Stromal cell of bone marrow (primary cell): ENCODE measurements around the gene NRP1.
A peak's percentile ranks its signal among the peaks of the same experiment; 100 is the strongest.

Source experiments
- DNase-seq: peaks from one replicate; pipeline ENCODE4 v3.0.0-alpha.2; 2012; ENCODE audit warnings: low read depth

Gene NRP1

DNA sequence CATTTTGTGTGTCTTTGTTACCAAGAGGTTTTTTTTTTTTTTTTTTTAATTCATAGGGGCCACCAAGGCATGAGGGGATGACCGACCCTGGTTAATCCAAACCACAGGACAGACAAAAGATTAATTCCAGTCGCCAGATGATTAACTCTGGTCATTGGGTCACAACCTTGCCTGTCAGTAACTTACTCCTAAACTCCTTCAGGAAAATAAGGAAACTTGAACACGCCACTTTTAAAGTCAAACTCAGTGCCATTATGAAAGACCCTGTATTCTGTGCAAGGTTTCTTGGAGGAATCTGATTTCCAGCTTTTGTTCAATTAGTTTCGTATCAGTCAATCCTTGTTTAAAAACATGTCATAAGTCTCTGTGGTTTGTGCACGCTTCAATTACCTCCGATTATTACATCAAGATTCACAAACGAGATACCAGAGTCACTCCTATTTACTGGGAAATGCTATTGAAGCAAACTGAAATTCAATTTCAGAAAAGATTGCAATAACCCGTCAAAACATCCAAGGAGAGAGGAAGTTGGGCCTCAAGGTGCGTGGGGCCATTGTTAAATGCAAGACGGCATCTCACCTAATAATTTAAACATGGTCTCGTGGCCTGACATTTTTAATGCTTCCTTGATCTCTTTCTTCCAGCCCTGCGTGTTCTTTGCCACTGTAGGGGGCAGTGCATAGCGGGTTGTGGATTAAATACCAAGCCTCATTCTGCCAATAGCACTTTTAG is 44.0 kb downstream of the NRP1 start:
- DNase-seq, result no peak

DNA sequence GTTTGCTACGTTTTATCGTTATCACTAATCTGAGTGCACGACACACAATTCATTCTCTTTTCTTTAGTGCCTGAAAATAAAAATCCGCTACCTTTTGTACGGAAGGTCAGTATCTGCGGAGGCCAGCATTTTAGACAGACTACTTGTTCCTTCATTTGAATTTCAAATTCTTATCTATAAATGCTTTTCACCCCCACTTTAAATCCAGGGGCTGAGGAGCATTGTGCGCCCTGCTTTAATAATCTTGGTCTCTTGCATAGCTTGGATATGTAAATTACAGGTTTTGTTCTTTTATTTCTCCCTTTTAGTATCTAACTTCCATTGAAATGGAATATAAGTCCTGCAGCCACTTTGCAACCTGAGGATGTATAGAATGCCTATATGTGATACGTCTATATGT is 44.7 kb downstream of the NRP1 start:
- no peak for DNase-seq

GRCh38 chr10:33288127-33288526 is 46.3 kb downstream of the NRP1 start:
- DNase-seq, result no peak

DNA sequence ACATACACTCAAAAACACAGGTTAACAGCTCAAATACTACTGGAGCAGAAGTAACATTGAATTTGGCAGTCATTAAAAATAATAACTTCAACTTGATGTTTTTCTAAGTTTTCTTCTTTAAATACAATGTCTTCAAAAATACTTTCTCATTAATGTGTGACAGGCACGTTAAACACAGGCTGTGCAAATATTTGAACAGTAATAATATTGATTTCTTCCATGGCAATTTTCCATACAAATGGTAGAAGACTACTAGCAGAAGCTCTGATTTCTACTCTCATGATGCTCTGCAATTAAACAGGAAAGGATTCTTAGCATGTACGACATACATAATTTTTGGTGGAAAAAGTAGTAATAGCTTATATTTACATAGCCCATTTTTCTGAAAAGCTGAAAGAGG is 47.4 kb downstream of the NRP1 start:
- no peak for DNase-seq

DNA sequence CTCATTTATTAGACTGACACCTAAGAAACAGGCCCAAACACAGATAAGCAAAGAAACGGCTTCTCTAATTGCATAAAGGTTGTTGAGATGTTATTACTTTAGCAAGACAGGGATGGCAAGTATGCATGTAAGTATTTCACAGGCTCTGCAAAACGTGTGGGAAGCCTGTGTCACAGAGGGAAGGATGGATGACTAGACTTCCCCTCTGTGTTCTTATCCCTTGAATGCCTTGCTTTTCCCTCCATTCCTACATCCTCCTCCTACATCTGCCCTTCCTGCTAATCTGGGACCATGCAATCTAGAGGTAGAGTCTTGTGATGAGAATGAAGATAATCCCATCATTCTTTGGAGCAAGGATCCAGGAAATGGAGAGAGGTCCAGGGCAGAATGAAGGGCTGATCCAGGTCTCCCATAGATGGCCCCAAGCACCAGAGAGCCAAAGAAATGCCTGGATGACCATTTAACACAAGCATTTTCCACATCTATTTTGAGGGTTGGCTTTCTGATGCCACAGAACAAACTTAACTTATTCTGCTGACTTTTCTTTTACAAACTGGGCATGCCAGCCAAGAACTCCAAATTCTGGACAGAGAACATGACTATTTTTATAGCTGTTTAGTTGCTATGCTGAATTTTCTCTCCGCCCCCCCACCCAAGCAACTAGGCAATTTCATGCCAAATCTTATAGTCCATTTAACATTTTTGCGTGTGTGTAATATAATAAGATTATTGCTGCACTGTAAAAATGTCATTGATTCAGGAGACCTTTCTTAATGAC is 48.1 kb downstream of the NRP1 start:
- peak; percentile 36 for DNase-seq

GRCh38 chr10:33284945-33285344 is 49.5 kb downstream of the NRP1 start:
- DNase-seq, result no peak

- no peak for DNase-seq
These were observed 54.5 kb downstream of the NRP1 start for GRCh38 chr10:33279811-33280602.

- DNase-seq, result no peak
These were observed 55.2 kb downstream of the NRP1 start for GRCh38 chr10:33279276-33279675.

GRCh38 chr10:33278198-33278597 is 56.3 kb downstream of the NRP1 start:
- no peak for DNase-seq

GRCh38 chr10:33277135-33277536 is 57.3 kb downstream of the NRP1 start:
- no peak for DNase-seq

- no peak for DNase-seq
These were observed 58.1 kb downstream of the NRP1 start for GRCh38 chr10:33276282-33276923.

DNA sequence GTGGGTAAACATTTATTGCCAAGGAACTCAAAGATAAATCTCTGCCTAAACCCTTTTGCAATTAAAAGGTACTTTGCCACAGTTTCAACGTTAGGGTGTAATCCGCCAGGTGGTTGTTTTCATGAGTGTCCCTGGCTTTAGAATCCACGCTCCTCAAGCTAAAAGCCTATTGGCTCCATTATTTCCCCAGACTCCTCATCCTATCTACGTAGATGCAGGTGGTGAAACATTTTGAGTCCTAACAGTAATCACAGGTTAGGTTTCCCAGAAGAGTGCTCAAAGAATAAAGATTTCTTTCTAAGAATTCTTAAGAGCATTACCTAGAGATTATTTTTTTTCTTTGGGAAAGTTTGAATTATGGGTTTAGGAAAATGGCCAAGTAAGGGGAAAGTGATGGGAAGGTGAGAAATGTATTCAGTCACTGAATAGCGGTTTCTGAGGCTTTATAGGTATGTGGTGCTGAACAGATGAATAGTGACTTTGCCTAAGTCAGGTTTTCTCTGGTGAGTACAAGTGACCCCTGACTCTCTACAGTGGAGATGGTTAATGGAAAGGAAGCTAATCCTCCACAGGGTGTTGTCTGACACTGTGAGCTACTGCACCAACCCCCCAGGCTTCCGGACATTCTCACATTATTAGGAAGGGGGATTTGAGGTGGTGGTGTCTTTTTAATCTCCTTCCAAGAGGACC is 60.2 kb downstream of the NRP1 start:
- no peak for DNase-seq

DNA sequence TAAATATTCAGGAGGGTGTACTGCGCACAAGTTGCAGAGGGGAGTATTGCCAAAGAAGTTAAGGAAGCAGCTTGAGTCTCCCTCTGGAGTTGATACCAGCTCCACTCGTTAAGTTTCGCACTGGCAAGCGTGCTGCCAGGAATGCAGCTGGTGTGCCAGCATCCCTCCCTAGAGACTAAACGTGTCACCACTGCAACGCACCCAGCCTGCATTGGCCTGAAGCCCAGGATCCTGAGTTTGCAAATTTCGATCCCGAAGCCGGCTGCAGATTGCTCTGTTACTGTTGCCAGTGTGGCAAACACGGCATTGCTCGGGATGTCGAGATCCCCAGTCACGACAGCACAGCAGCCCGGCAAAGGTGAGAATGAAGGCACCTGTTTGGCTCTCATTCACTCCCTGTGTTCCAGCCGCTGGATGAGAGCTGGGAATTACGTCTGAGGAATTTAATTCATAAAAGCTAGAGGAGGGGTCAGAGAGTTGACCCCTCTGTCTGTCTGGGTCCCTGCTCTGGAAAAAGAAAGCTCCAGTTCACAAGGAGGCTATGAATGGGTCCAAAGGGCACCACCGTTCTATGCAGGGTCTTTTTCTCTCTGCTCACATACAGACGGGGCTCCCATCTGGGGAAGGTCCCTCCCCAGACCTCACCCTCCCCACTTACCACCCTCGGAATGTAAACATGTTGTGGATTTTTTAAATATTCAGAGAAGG is 61.0 kb downstream of the NRP1 start:
- DNase-seq, result peak; percentile 93

DNA sequence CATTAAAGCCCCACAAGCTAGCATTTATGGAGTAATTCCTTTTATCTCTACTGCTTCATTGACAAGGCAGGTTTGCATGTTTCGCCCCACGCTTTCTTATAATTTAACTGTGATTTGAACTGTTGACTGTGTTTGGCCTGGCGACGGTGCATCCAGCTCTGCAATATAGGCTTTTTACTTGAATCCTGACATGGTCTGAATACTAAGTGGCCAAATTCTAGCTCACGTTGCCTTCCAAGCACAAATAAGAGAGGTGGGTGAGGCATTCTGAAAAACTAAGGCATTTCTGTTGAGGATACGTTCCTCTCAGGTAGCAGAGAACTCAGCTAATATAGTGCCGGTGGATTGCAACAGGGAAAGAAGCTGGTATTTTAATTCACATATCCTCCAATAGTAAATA is 61.8 kb downstream of the NRP1 start:
- no peak for DNase-seq

DNA sequence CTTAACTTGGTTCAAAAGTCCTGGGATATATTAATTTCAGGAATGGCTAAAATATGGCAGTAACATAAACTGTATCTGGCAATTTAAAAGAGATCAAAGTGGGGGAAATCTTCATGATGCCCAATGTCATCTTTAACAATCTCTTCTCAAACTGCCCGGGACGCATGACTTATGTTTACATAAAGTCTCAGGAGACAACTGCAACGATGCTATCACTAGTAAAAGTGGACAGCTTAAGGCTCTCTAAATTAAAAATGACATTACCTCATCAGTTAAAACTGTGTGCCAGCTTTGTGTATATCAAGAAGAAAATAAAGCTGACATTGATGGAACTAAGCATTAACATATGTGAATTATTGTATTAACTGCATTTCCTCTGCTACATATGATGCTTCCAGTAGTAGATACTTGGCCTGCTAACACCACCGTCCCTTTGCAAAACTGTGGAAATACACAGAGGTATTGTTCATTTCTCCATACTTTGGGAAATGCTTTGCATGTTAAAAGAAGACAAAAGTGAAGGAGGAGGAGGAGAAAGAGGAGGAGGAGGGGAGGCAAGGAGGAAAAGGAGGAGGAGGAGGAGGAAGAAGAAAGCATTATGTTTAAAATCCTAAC is 62.4 kb downstream of the NRP1 start:
- DNase-seq, result no peak

DNA sequence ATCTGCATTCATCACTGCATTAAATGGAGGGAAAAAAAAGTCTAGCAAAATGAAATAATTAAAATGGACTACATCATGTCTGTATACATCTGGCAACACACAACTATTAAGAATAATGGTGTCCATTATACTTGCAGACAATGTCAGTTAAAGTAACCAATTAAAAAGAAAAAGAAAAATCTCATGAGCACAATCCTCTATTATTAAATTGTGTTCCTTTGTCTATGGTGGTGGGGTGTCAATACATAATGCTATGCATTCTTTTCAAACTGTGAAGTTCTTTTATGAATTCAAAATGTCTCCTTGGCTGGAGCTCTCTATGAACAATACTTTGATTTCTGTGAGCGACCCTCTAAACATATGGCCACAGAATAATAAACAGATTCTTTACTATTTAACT is 63.5 kb downstream of the NRP1 start:
- no peak for DNase-seq

- no peak for DNase-seq
These were observed 66.8 kb downstream of the NRP1 start for GRCh38 chr10:33267708-33268107.

GRCh38 chr10:33265621-33266020 is 68.8 kb downstream of the NRP1 start:
- DNase-seq, result no peak

DNA sequence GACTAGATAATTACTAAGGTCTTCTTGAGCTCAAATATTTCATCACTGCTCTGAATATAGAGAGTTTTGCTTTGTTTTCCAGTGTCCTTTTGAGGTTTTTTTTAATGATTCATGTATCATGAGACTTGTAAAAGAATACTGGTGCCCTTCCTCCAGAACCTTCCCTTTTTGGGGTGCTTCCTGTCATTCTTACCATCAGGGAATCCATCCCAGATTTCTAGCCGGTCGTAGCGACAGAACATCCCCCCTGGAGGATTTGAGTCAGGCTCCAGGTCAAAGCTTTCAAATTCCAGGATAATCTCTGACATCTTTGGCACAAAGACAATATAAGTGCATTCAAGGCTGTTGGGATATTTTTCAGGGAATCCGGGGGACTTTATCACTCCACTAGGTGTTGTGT is 71.0 kb downstream of the NRP1 start:
- no peak for DNase-seq

GRCh38 chr10:33262871-33263270 is 71.6 kb downstream of the NRP1 start:
- no peak for DNase-seq
